Transverse colon (tissue), 4 donors: ENCODE results near the gene SEC14L1. TPM values are rescaled to one million over a fixed set of nuclear protein-coding genes. Genes with fewer than 3 reads are reported as not detected.
"Not testable (repeated sequence)": the region's sequence is repeated elsewhere in the genome, so short reads cannot be mapped to it uniquely, and the experiment has no call there.

Source experiments
- DNase-seq: peaks from one replicate; pipeline ENCODE4 v3.0.0-alpha.2; 2019
- H3K27ac ChIP-seq, 4 donors: fragments of 200-600 bp; sonication (generic); 2 replicates each; pipeline ENCODE4 v1.5.1; 2016 to 2018; ENCODE audit warnings: inconsistent platforms in 4 of 4
- H3K27me3 ChIP-seq: fragments of 200-600 bp; sonication (generic); 2 replicates; pipeline ENCODE4 v1.5.1; 2017; ENCODE audit warnings: inconsistent platforms
- H3K36me3 ChIP-seq, 4 donors: fragments of 200-600 bp; sonication (generic); 2 replicates each; pipeline ENCODE4 v1.5.1; 2017 to 2019; ENCODE audit warnings: inconsistent platforms in 4 of 4
- H3K4me1 ChIP-seq, 4 donors: fragments of 200-600 bp; sonication (generic); 2 replicates each; pipeline ENCODE4 v1.5.1; 2017 to 2020; ENCODE audit warnings: inconsistent platforms in 4 of 4
- H3K4me3 ChIP-seq, 4 donors: fragments of 200-600 bp; sonication (generic); 1 replicate in 1 of 4; 2 replicates in 3 of 4; pipeline versions ENCODE4 v1.5.1 to v1.6.1; 2017 to 2019; ENCODE audit warnings: inconsistent platforms in 4 of 4
- H3K9me3 ChIP-seq, 2 donors: fragments of 200-600 bp; sonication (generic); 2 replicates each; pipeline ENCODE4 v1.5.1; 2017 to 2019; ENCODE audit warnings: inconsistent platforms in 2 of 2
- CTCF ChIP-seq, 5 experiments: fragments of 200-600 bp in 3 of 5; fragments of 450-650 bp in 2 of 5; sonication (generic) in 3 of 5; IDR thresholded peaks; 1 replicate in 2 of 5; 2 replicates in 3 of 5; pipeline ENCODE4 v1.5.1; 2016 to 2017; ENCODE audit warnings: antibody characterized with exemption in 5 of 5, inconsistent platforms in 3 of 5, mild to moderate bottlenecking in 2 of 5, moderate library complexity in 1 of 5
- EP300 ChIP-seq: sonication (generic); formaldehyde crosslinking; IDR thresholded peaks from one replicate; pipeline ENCODE4 v1.6.1; 2017; ENCODE audit warnings: antibody characterized with exemption, low read depth
- POLR2A ChIP-seq: fragments of 450-650 bp; IDR thresholded peaks from one replicate; pipeline ENCODE4 v1.6.1; 2016; ENCODE audit warnings: antibody characterized with exemption, mild to moderate bottlenecking, moderate library complexity
- POLR2AphosphoS5 ChIP-seq, 3 donors: sonication (generic); formaldehyde crosslinking; IDR thresholded peaks; one replicate each; pipeline ENCODE4 v1.6.1; 2016; ENCODE audit warnings: antibody characterized with exemption in 3 of 3
- WGBS, 2 donors: methylation state at CpG; one replicate each; pipeline ENCODE4 v1.1.5; 2018; ENCODE audit warnings: low coverage in 1 of 2; 5-methylcytosine and 5-hydroxymethylcytosine counted together
- in situ Hi-C, 4 donors: fragments of 200-750 bp; cut with MboI; loops; one replicate each; pipeline versions ENCODE4 v1.15.0 to v1.15.1; 2017; ENCODE audit warnings: low sequenced_read_pairs in 3 of 4, low pct_ligation_motif_present in 1 of 4, low pct_unique_long_range_greater_than_20kb in 1 of 4
- intact Hi-C: fragments of 100-400 bp; cut with DNase I; formaldehyde crosslinking; loops from one replicate; pipeline ENCODE4 v1.15.1; 2023; ENCODE audit warnings: low total_unique reads
- total RNA-seq, 4 donors: library from RNA; depleted of rRNA; stranded (reverse); fragments of >200 nt; gene quantifications; one replicate each; pipeline ENCODE4 v1.1.0, GENCODE V29; 2016

Gene SEC14L1
- total RNA-seq, 4 donors from 2014 or later = 16.8 to 34.6 (median 23.8) TPM

GRCh38 chr17:77251622-77252183 is 110.9 kb downstream of the SEC14L1 start:
- peaks cover 30% of the 10 kb centered on the region for H3K27me3 ChIP-seq
- peaks cover 1 to 13% (median 8%) of the 10 kb centered on the region in 4 donors for H3K4me1 ChIP-seq
- DNase-seq = no peak
- no peaks in the 10 kb centered on the region for H3K36me3 ChIP-seq
- TF ChIP-seq POLR2A (no peak), CTCF (IDR thresholded peaks at IDR 0.05) (no peak), POLR2AphosphoS5 (IDR thresholded peaks at IDR 0.05) (no peak)
- no peaks in the 10 kb centered on the region for H3K9me3 ChIP-seq
- WGBS, 2 donors = 53 to 60% methylated on average over 4 of the region's 4 CpGs
- no peak overlapping the region for H3K4me3 ChIP-seq
- in situ Hi-C loops (loop anchor here in 3 of 4 donors (5.0 to 25.0 kb wide), 3 partner anchors 164 to 389 kb away; partner anchors contain the start of gene MGAT5B (in 2 of the 3)), intact Hi-C loops (no loop called here)
- H3K27ac ChIP-seq = no peak overlapping the region

- H3K4me3 ChIP-seq, H3K36me3 ChIP-seq, DNase-seq, intact Hi-C loops, H3K9me3 ChIP-seq, H3K27ac ChIP-seq, H3K4me1 ChIP-seq: not testable (repeated sequence)
- in situ Hi-C loops = loop anchor here in 3 of 4 donors (5.0 to 25.0 kb wide), 3 partner anchors 165 to 390 kb away; partner anchors contain the start of gene MGAT5B (in 2 of the 3)
- 48 to 61% methylated on average over 3 to 7 of the region's 7 CpGs for WGBS, 2 donors
- peaks cover 29% of the 10 kb centered on the region for H3K27me3 ChIP-seq
Measured at GRCh38 chr17:77252306-77252705, 111.5 kb downstream of the SEC14L1 start.

GRCh38 chr17:77253611-77254051 is 112.9 kb downstream of the SEC14L1 start:
- in situ Hi-C loops = loop anchor here in 3 of 4 donors (5.0 to 25.0 kb wide), 3 partner anchors 166 to 391 kb away; partner anchors contain the start of gene MGAT5B (in 2 of the 3)
- 51 to 57% methylated on average over 6 to 11 of the region's 11 CpGs for WGBS, 2 donors
- peaks cover 0 to 7% (median 0%) of the 10 kb centered on the region in 4 donors for H3K4me1 ChIP-seq
- H3K27me3 ChIP-seq = peaks cover 22% of the 10 kb centered on the region
- no peaks in the 10 kb centered on the region for H3K9me3 ChIP-seq
- DNase-seq = no peak
- no peak overlapping the region for H3K27ac ChIP-seq
- no peak overlapping the region for H3K4me3 ChIP-seq
- no peak for TF ChIP-seq CTCF (IDR thresholded peaks at IDR 0.05)
- TF ChIP-seq POLR2AphosphoS5 (IDR thresholded peaks at IDR 0.05) = no peak
- TF ChIP-seq POLR2A = no peak
- no peak for TF ChIP-seq EP300
- intact Hi-C loops = no loop called here
- no peaks in the 10 kb centered on the region for H3K36me3 ChIP-seq

- H3K36me3 ChIP-seq = no peaks in the 10 kb centered on the region
- H3K4me1 ChIP-seq = peaks cover 0 to 7% (median 0%) of the 10 kb centered on the region in 4 donors
- H3K4me3 ChIP-seq = no peak overlapping the region
- in situ Hi-C loops (loop anchor here in 3 of 4 donors (5.0 to 25.0 kb wide), 3 partner anchors 168 to 393 kb away; partner anchors contain the start of gene MGAT5B (in 2 of the 3)), intact Hi-C loops (no loop called here)
- H3K27me3 ChIP-seq = peaks cover 13% of the 10 kb centered on the region
- no peak overlapping the region for H3K27ac ChIP-seq
- WGBS, 2 donors = 40 to 66% methylated on average over 1 to 24 of the region's 25 CpGs
- DNase-seq = no peak
- H3K9me3 ChIP-seq = no peaks in the 10 kb centered on the region
- no peak for TF ChIP-seq POLR2AphosphoS5 (IDR thresholded peaks at IDR 0.05)
- TF ChIP-seq POLR2A = no peak
- no peak for TF ChIP-seq CTCF (IDR thresholded peaks at IDR 0.05)
- no peak for TF ChIP-seq EP300
Measured at GRCh38 chr17:77254951-77255825, 114.4 kb downstream of the SEC14L1 start.

- H3K27ac ChIP-seq, H3K4me3 ChIP-seq, DNase-seq, H3K27me3 ChIP-seq, H3K4me1 ChIP-seq, H3K9me3 ChIP-seq, intact Hi-C loops, H3K36me3 ChIP-seq: not testable (repeated sequence)
- 95 to 100% methylated on average over 2 to 8 of the region's 14 CpGs for WGBS, 2 donors
- in situ Hi-C loops = loop anchor here in 3 of 4 donors (10.0 to 25.0 kb wide), 2 partner anchors 171 to 394 kb away; partner anchors contain the start of gene MGAT5B (in 2 of the 3)
Measured at GRCh38 chr17:77255970-77256369, 115.2 kb downstream of the SEC14L1 start.
